Duodenal mucosa (tissue), 2 donors: Measurements from ENCODE around the gene DYNC2I2.

ENCODE experiments used
- H3K27ac ChIP-seq: one replicate; pipeline ENCODE4 v1.7.0; 2013; ENCODE audit warnings: low read depth, low read length
- H3K27me3 ChIP-seq, 2 donors: one replicate each; pipeline ENCODE4 v1.7.0; 2013; ENCODE audit warnings: low read length in 2 of 2, control low read depth in 1 of 2; ENCODE audit not compliant: insufficient read depth in 2 of 2, control insufficient read depth in 1 of 2
- H3K36me3 ChIP-seq, 2 donors: one replicate each; pipeline ENCODE4 v1.7.0; 2013; ENCODE audit warnings: low read length in 2 of 2, control low read depth in 1 of 2; ENCODE audit not compliant: insufficient read depth in 2 of 2, control insufficient read depth in 1 of 2
- H3K4me1 ChIP-seq, 2 donors: one replicate each; pipeline ENCODE4 v1.7.0; 2013; ENCODE audit warnings: low read length in 2 of 2, control low read depth in 1 of 2; ENCODE audit not compliant: insufficient read depth in 2 of 2, control insufficient read depth in 1 of 2
- H3K4me3 ChIP-seq, 2 donors: one replicate each; pipeline ENCODE4 v1.7.0; 2013; ENCODE audit warnings: low read length in 2 of 2, low read depth in 1 of 2
- H3K9ac ChIP-seq, 2 donors: one replicate each; pipeline ENCODE4 v1.7.0; 2013; ENCODE audit warnings: low read length in 2 of 2, low read depth in 1 of 2
- H3K9me3 ChIP-seq, 2 donors: one replicate each; pipeline ENCODE4 v1.7.0; 2013; ENCODE audit warnings: low read length in 2 of 2, control low read depth in 1 of 2; ENCODE audit not compliant: control insufficient read depth in 1 of 2

Gene DYNC2I2

GRCh38 chr9:128629136-128629535 lies 27.5 kb downstream of the DYNC2I2 start:
- Histone ChIP-seq H3K36me3 (peaks cover 54 to 97% of the 10 kb centered on the region in 2 donors), H3K4me3 (no peak overlapping the region), H3K9me3 (no peaks in the 10 kb centered on the region), H3K27me3 (no peaks in the 10 kb centered on the region), H3K9ac (no peak overlapping the region), H3K4me1 (peaks cover 4 to 10% of the 10 kb centered on the region in 2 donors), H3K27ac (no peak overlapping the region)

- H3K27me3 ChIP-seq = no peaks in the 10 kb centered on the region
- no peak overlapping the region for H3K9ac ChIP-seq
- H3K27ac ChIP-seq = no peak overlapping the region
- H3K9me3 ChIP-seq = no peaks in the 10 kb centered on the region
- peaks cover 55 to 93% of the 10 kb centered on the region in 2 donors for H3K36me3 ChIP-seq
- peaks cover 4% of the 10 kb centered on the region in 2 donors for H3K4me1 ChIP-seq
- no peak overlapping the region for H3K4me3 ChIP-seq
These were observed 28.1 kb downstream of the DYNC2I2 start for GRCh38 chr9:128628471-128629048.

- H3K27ac ChIP-seq = no peak overlapping the region
- H3K27me3 ChIP-seq = no peaks in the 10 kb centered on the region
- no peak overlapping the region for H3K4me3 ChIP-seq
- peaks cover 0 to 4% of the 10 kb centered on the region in 2 donors for H3K4me1 ChIP-seq
- no peak overlapping the region for H3K9ac ChIP-seq
- H3K36me3 ChIP-seq = peaks cover 55 to 86% of the 10 kb centered on the region in 2 donors
- no peaks in the 10 kb centered on the region for H3K9me3 ChIP-seq
These were observed 28.7 kb downstream of the DYNC2I2 start for GRCh38 chr9:128627906-128628305.

GRCh38 chr9:128627127-128627715 lies 29.4 kb downstream of the DYNC2I2 start:
- H3K27me3 ChIP-seq = no peaks in the 10 kb centered on the region
- H3K27ac ChIP-seq = no peak overlapping the region
- no peaks in the 10 kb centered on the region for H3K9me3 ChIP-seq
- H3K9ac ChIP-seq = no peak overlapping the region
- H3K4me3 ChIP-seq = no peak overlapping the region
- H3K4me1 ChIP-seq = peaks cover 0 to 4% of the 10 kb centered on the region in 2 donors
- H3K36me3 ChIP-seq = peaks cover 48 to 80% of the 10 kb centered on the region in 2 donors

- no peak overlapping the region for H3K4me3 ChIP-seq
- no peak overlapping the region for H3K27ac ChIP-seq
- H3K27me3 ChIP-seq = no peaks in the 10 kb centered on the region
- no peaks in the 10 kb centered on the region for H3K9me3 ChIP-seq
- H3K9ac ChIP-seq = no peak overlapping the region
- peaks cover 45 to 82% of the 10 kb centered on the region in 2 donors for H3K36me3 ChIP-seq
- H3K4me1 ChIP-seq = peaks cover 0 to 4% of the 10 kb centered on the region in 2 donors
These were observed 30.5 kb downstream of the DYNC2I2 start for GRCh38 chr9:128626181-128626580.

- peaks cover 49 to 84% of the 10 kb centered on the region in 2 donors for H3K36me3 ChIP-seq
- no peaks in the 10 kb centered on the region for H3K9me3 ChIP-seq
- H3K9ac ChIP-seq = no peak overlapping the region
- no peaks in the 10 kb centered on the region for H3K27me3 ChIP-seq
- H3K27ac ChIP-seq = no peak overlapping the region
- H3K4me1 ChIP-seq = peaks cover 0 to 4% of the 10 kb centered on the region in 2 donors
- no peak overlapping the region for H3K4me3 ChIP-seq
These were observed 31.1 kb downstream of the DYNC2I2 start for GRCh38 chr9:128625391-128626146.

- Histone ChIP-seq H3K27ac (no peak overlapping the region), H3K9ac (no peak overlapping the region), H3K4me1 (peaks cover 0 to 4% of the 10 kb centered on the region in 2 donors), H3K9me3 (no peaks in the 10 kb centered on the region), H3K4me3 (no peak overlapping the region), H3K27me3 (no peaks in the 10 kb centered on the region), H3K36me3 (peaks cover 49 to 84% of the 10 kb centered on the region in 2 donors)
These were observed 32.1 kb downstream of the DYNC2I2 start for GRCh38 chr9:128624566-128624965.

- Histone ChIP-seq H3K27ac (no peak overlapping the region), H3K27me3 (no peaks in the 10 kb centered on the region), H3K36me3 (peaks cover 45 to 84% of the 10 kb centered on the region in 2 donors), H3K4me1 (peaks cover 0 to 4% of the 10 kb centered on the region in 2 donors), H3K9me3 (no peaks in the 10 kb centered on the region), H3K9ac (no peak overlapping the region), H3K4me3 (no peak overlapping the region)
These were observed 34.8 kb downstream of the DYNC2I2 start for GRCh38 chr9:128621730-128622455.

GRCh38 chr9:128619779-128620178 lies 36.9 kb downstream of the DYNC2I2 start:
- Histone ChIP-seq H3K9me3 (no peaks in the 10 kb centered on the region), H3K4me1 (no peaks in the 10 kb centered on the region), H3K27me3 (no peaks in the 10 kb centered on the region), H3K27ac (no peak overlapping the region), H3K9ac (no peak overlapping the region), H3K4me3 (no peak overlapping the region), H3K36me3 (peaks cover 48 to 82% of the 10 kb centered on the region in 2 donors)

- Histone ChIP-seq H3K9me3 (no peaks in the 10 kb centered on the region), H3K4me1 (no peaks in the 10 kb centered on the region), H3K27ac (no peak overlapping the region), H3K27me3 (no peaks in the 10 kb centered on the region), H3K9ac (no peak overlapping the region), H3K36me3 (peaks cover 43 to 82% of the 10 kb centered on the region in 2 donors), H3K4me3 (no peak overlapping the region)
These were observed 37.5 kb downstream of the DYNC2I2 start for GRCh38 chr9:128619127-128619526.
